ENCODE data around the gene GRHL1.
"Not testable (repeated sequence)": the region's sequence is repeated elsewhere in the genome, so short reads cannot be mapped to it uniquely, and the experiment has no call there.

GRHL1 gene

GRCh38 chr2:10012963-10013461 lies 61.5 kb downstream of the GRHL1 start:
- peak overlapping the region; percentile 77 for H3K27ac ChIP-seq
- TF ChIP-seq ZFX (IDR thresholded peaks at IDR 0.05; ENCODE audit: borderline replicate concordance) (no peak), CTCF (IDR thresholded peaks at IDR 0.05) (no peak)

- peak overlapping the region; percentile 77 for H3K27ac ChIP-seq
These were observed 62.3 kb downstream of the GRHL1 start for GRCh38 chr2:10013651-10014417.

- TF ChIP-seq ZFX (IDR thresholded peaks at IDR 0.05; ENCODE audit: borderline replicate concordance) (no peak), CTCF (IDR thresholded peaks at IDR 0.05) (no peak)
- H3K27ac ChIP-seq: peak overlapping the region; percentile 77; the same call in 1 of the 2 replicates
These were observed 63.1 kb downstream of the GRHL1 start for GRCh38 chr2:10014418-10015190.

GRCh38 chr2:10015376-10015989 lies 64.0 kb downstream of the GRHL1 start:
- H3K27ac ChIP-seq: not testable (repeated sequence)

- no peak overlapping the region for H3K27ac ChIP-seq
- TF ChIP-seq CTCF (IDR thresholded peaks at IDR 0.05): no peak
These were observed 64.7 kb downstream of the GRHL1 start for GRCh38 chr2:10016001-10016801.

GRCh38 chr2:10016802-10017258 lies 65.3 kb downstream of the GRHL1 start:
- no peak for TF ChIP-seq ZFX (IDR thresholded peaks at IDR 0.05; ENCODE audit: borderline replicate concordance)
- TF ChIP-seq CTCF (IDR thresholded peaks at IDR 0.05): no peak
- H3K27ac ChIP-seq: no peak overlapping the region

GRCh38 chr2:10017313-10017941 lies 65.9 kb downstream of the GRHL1 start:
- no peak overlapping the region for H3K27ac ChIP-seq
- no peak for TF ChIP-seq CTCF (IDR thresholded peaks at IDR 0.05)
- TF ChIP-seq ZFX (IDR thresholded peaks at IDR 0.05; ENCODE audit: borderline replicate concordance): no peak
